OCI-LY7 (cell line): ENCODE results near the gene PLEKHA6. TPM values are rescaled to one million over a fixed set of nuclear protein-coding genes. Genes with fewer than 3 reads are reported as not detected.

Experiments
- BruUV-seq: library from RNA; stranded (reverse); fragments of 400-500 nt; replicated peaks from 2 replicates; lab custom pipeline; 2021; lab: Mats Ljungman, UMichigan
- CTCF ChIA-PET: fragments of 300-600 bp; sonication (Branson Sonifier 250); formaldehyde crosslinking; loops from one replicate; lab custom pipeline; 2022; ENCODE audit warnings: antibody characterized with exemption; ENCODE audit not compliant: unreplicated experiment; lab: Charles Lee
- POLR2A ChIA-PET: fragments of 300-600 bp; sonication (Branson Sonifier 250); formaldehyde crosslinking; loops from one replicate; lab custom pipeline; 2022; ENCODE audit warnings: antibody characterized with exemption; lab: Charles Lee
- DNase-seq: peaks from one replicate; pipeline ENCODE4 v3.0.0-alpha.2; 2015; ENCODE audit warnings: low spot score
- H2AFZ ChIP-seq: fragments of 200-600 bp; sonication (generic), shearing (Covaris generic); 2 replicates; pipeline ENCODE4 v1.6.1; 2014; ENCODE audit warnings: mild to moderate bottlenecking, antibody characterized with exemption, low read length, moderate library complexity
- H3K27ac ChIP-seq: fragments of 200-600 bp; sonication (generic); 2 replicates; pipeline ENCODE4 v1.5.1; 2014; ENCODE audit warnings: mixed run types, low read depth, mild to moderate bottlenecking, moderate library complexity, low read length, inconsistent platforms; ENCODE audit not compliant: poor library complexity, severe bottlenecking
- H3K36me3 ChIP-seq: fragments of 200-600 bp; sonication (generic); 2 replicates; pipeline ENCODE4 v1.6.1; 2014; ENCODE audit warnings: mild to moderate bottlenecking, antibody characterized with exemption, low read length, moderate library complexity, mixed read lengths; ENCODE audit not compliant: insufficient read depth
- H3K4me1 ChIP-seq: fragments of 200-600 bp; sonication (generic); 2 replicates; pipeline ENCODE4 v1.5.1; 2014; ENCODE audit warnings: mild to moderate bottlenecking, low read length; ENCODE audit not compliant: insufficient read depth, poor library complexity, severe bottlenecking
- H3K4me2 ChIP-seq: fragments of 200-600 bp; sonication (generic); 2 replicates; pipeline ENCODE4 v1.6.1; 2014; ENCODE audit warnings: mild to moderate bottlenecking, low read length
- H3K4me3 ChIP-seq: fragments of 200-600 bp; sonication (generic); 2 replicates; pipeline ENCODE4 v1.5.1; 2014; ENCODE audit warnings: mild to moderate bottlenecking, low read depth, low read length; ENCODE audit not compliant: poor library complexity, severe bottlenecking
- H3K79me2 ChIP-seq: fragments of 200-600 bp; sonication (generic); 2 replicates; pipeline ENCODE4 v1.6.1; 2016; ENCODE audit warnings: low read depth, mild to moderate bottlenecking, low read length, moderate library complexity, mixed read lengths; ENCODE audit not compliant: insufficient read depth
- H3K9me2 ChIP-seq: fragments of 200-600 bp; sonication (generic); 2 replicates; pipeline ENCODE4 v1.6.1; 2016; ENCODE audit warnings: mild to moderate bottlenecking, low read length, mixed read lengths; ENCODE audit not compliant: insufficient read depth
- H3K9me3 ChIP-seq: fragments of 200-600 bp; sonication (generic); 2 replicates; pipeline ENCODE4 v1.6.1; 2014; ENCODE audit warnings: mild to moderate bottlenecking, mixed run types, low read length, mixed read lengths
- H4K20me1 ChIP-seq: fragments of 200-600 bp; sonication (generic); 2 replicates; pipeline ENCODE4 v1.6.1; 2014; ENCODE audit warnings: mild to moderate bottlenecking, antibody characterized with exemption, low read length, moderate library complexity, mixed read lengths; ENCODE audit not compliant: insufficient read depth
- CTCF ChIP-seq: fragments of 200-600 bp; sonication (generic); conservative IDR thresholded peaks from 2 replicates; pipeline ENCODE4 v1.5.1; 2014; ENCODE audit warnings: mild to moderate bottlenecking, antibody characterized with exemption, low read length, moderate library complexity, mixed read lengths
- EZH2phosphoT487 ChIP-seq: fragments of 200-600 bp; sonication (generic); IDR thresholded peaks from 2 replicates; pipeline ENCODE4 v1.6.1; 2018; ENCODE audit warnings: low read depth, borderline replicate concordance, mild to moderate bottlenecking, mixed run types, antibody characterized with exemption, low read length, moderate library complexity, mixed read lengths
- intact Hi-C: fragments of 100-400 bp; cut with micrococcal nuclease; formaldehyde crosslinking; loops from one replicate; pipeline ENCODE4 v1.10.0; 2022; ENCODE audit not compliant: unreplicated experiment
- total RNA-seq, 2 experiments: library from RNA; depleted of rRNA in 1 of 2; stranded (reverse); fragments of >200 nt in 1 of 2; shearing (Covaris generic) in 1 of 2; gene quantifications; 2 replicates each; pipeline ENCODE4 v1.2.3, GENCODE V29; 2014 to 2022

Gene PLEKHA6
- total RNA-seq, 2 experiments from 2014 or later = not detected

DNA sequence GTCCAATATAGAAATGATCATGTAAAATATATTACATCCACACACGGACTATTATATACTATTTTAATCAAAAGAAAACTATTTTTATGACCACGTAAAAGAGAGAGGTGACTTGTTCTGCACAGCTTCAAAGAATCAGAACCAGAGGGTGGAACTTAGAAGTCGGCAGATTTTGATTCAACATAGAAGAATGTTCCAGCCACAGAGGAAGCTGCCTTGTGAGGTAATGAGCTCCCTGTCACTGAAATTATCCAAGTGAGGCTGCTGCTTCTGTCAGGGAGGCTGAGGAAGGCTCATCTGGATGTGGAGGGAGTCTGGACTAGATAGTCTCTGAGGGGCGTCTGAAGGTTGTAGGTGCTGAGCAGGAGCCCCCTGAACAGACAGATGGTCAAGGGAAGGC, 2.7 kb downstream of the PLEKHA6 start:
- no peaks in the 10 kb centered on the region for H4K20me1 ChIP-seq
- intact Hi-C loops = no loop called here
- H2AFZ ChIP-seq = no peak overlapping the region
- no peak overlapping the region for H3K4me3 ChIP-seq
- CTCF ChIA-PET = interaction anchor here (1.0 kb wide), 1 partner anchor 98 kb away, joined by 3 read pairs; no protein-coding TSS in a partner anchor
- H3K9me3 ChIP-seq = no peaks in the 10 kb centered on the region
- H3K4me2 ChIP-seq = no peak overlapping the region
- DNase-seq = no peak
- POLR2A ChIA-PET = no interaction called here
- no peaks in the 10 kb centered on the region for H3K4me1 ChIP-seq
- no peak for TF ChIP-seq CTCF
- TF ChIP-seq EZH2phosphoT487 = no peak
- H3K36me3 ChIP-seq = no peaks in the 10 kb centered on the region
- no TSS peak for BruUV-seq
- H3K27ac ChIP-seq = no peak overlapping the region
- H3K79me2 ChIP-seq = no peaks in the 10 kb centered on the region
- H3K9me2 ChIP-seq = no peaks in the 10 kb centered on the region

DNA sequence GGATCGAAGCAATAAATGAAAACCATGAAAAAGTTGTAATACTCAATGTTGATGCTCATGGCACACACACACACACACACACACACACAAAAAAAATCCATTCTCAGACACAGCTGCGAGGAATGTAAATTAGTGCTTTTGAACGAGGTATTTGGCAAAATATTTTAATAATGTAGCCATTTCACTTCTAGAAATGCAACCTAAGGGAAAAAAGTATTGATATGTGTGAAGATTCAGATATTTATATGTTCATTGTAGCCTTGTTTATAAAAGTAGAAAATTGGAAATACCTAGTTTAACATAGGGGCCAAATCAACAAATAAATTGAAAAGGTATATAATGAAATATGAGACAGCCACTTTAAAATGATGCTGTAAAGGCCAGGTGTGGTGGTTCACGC, 3.8 kb downstream of the PLEKHA6 start:
- no peaks in the 10 kb centered on the region for H3K36me3 ChIP-seq
- H3K4me2 ChIP-seq = no peak overlapping the region
- no peak for DNase-seq
- no peaks in the 10 kb centered on the region for H3K9me2 ChIP-seq
- no TSS peak for BruUV-seq
- no peaks in the 10 kb centered on the region for H4K20me1 ChIP-seq
- no peak overlapping the region for H3K4me3 ChIP-seq
- H3K27ac ChIP-seq = no peak overlapping the region
- CTCF ChIA-PET = no interaction called here
- H3K79me2 ChIP-seq = no peaks in the 10 kb centered on the region
- no peak for TF ChIP-seq CTCF
- no peak for TF ChIP-seq EZH2phosphoT487
- no peaks in the 10 kb centered on the region for H3K4me1 ChIP-seq
- H3K9me3 ChIP-seq = no peaks in the 10 kb centered on the region
- intact Hi-C loops = no loop called here
- POLR2A ChIA-PET = interaction anchor here (0.6 kb wide), 1 partner anchor 1347 kb away, joined by 4 read pairs; no protein-coding TSS in a partner anchor
- no peak overlapping the region for H2AFZ ChIP-seq

DNA sequence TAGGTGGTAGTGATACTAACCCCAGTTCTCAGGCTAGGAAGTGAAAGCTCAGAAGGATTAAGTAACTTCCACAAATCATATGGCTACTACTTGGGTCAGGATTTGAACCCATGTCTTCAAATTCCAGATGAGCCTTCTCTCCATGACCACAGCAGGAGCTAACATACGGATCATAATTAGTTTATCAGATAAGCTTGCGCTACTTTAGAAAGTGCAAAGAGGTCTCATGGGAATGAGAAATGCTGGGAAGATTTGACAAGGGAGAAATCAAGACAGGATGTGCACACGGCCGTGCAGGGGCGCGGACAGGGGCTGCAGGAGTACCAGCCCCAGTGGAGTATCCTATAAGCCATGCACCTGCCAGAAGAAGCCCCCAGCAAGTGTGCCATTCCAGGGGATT, 5.2 kb downstream of the PLEKHA6 start:
- intact Hi-C loops = no loop called here
- no peaks in the 10 kb centered on the region for H3K79me2 ChIP-seq

More for the DNA sequence above, 5.2 kb downstream of the PLEKHA6 start:
- no peak overlapping the region for H3K27ac ChIP-seq
- no peak overlapping the region for H3K4me2 ChIP-seq
- H3K9me2 ChIP-seq = no peaks in the 10 kb centered on the region
- DNase-seq = no peak
- no peak overlapping the region for H3K4me3 ChIP-seq
- no peaks in the 10 kb centered on the region for H3K36me3 ChIP-seq
- H4K20me1 ChIP-seq = no peaks in the 10 kb centered on the region
- TF ChIP-seq CTCF = no peak
- TF ChIP-seq EZH2phosphoT487 = no peak
- H2AFZ ChIP-seq = no peak overlapping the region
- BruUV-seq = no TSS peak
- no peaks in the 10 kb centered on the region for H3K4me1 ChIP-seq
- H3K9me3 ChIP-seq = no peaks in the 10 kb centered on the region
- ChIA-PET POLR2A (interaction anchor here (0.6 kb wide), 1 partner anchor 24 kb away, joined by 3 read pairs; no protein-coding TSS in a partner anchor), CTCF (no interaction called here)
